GM19193 (cell line): ENCODE results near the gene BRSK2.

Source experiments
- POLR2A ChIP-seq: IDR thresholded peaks from 4 replicates; pipeline ENCODE4 v1.6.1; 2011; ENCODE audit not compliant: insufficient read depth, insufficient read length; ENCODE audit errors: extremely low read depth

The BRSK2 gene

GRCh38 chr11:1384199-1384970 lies 5.3 kb upstream of the BRSK2 start:
- TF ChIP-seq POLR2A: no peak

DNA sequence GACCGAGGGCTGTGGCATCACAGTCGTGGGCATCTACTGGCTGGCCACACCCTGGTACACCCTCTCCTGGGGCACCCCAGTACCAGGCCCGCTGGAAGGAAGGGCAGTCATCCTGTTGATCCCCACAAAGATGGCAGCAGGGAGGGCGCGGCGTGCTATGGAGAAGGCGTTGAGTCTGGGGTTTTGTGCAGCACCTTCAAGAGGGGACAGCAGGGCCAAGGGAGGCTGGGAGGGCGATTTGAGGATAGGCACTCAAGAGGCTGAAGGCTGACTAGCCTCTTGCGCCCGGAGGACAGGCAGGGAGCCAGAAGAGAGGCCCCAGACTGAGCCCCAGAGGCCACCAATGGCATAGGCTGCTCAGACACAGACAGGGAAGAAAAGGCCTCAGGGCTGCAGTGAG lies 2.2 kb upstream of the BRSK2 start:
- no peak for TF ChIP-seq POLR2A

DNA sequence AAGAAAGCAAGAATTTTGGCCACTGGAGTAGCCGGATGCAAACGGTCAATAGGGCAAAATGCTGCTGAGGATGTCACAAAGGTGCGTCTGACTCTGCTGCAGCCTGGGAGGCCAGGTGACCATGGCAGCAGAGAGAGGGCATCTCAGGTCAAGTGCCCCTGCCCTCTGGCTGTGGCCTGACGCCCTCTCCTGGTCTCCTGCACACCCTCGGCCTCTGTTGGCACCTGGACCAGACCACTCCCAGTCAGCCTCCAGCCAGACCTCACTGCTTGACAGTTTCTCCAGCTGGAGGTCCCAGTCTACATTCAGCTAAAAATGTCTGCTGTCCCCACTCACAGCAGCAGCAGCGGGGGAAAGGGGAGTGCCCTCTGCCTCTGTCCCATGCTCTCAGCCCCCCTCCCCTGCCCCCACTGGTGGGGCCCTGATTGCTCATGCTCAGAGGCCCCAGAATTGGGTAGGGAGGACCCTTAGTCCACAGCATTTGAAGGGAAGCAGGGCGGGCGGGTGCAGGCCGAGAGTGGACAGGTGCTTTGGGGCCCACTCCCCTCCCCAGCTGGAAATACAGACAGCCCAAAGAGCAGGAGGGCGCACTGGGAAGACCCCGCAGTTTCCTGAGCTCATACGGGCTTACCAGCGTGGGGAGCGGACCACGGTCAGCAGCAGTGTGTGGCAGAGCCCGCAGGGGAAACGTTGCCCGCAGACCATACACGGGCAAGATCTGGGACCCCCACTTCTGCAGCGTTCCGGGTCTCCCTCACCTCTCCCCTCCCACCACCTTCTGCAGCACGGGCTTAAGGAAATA lies 1.6 kb upstream of the BRSK2 start:
- TF ChIP-seq POLR2A: no peak

GRCh38 chr11:1388763-1389102 lies 1.0 kb upstream of the BRSK2 start:
- no peak for TF ChIP-seq POLR2A

GRCh38 chr11:1389103-1389931 lies 417 bp upstream of the BRSK2 start:
- no peak for TF ChIP-seq POLR2A

GRCh38 chr11:1390569-1391164 lies 933 bp downstream of the BRSK2 start:
- TF ChIP-seq POLR2A: no peak

- no peak for TF ChIP-seq POLR2A
Observed at GRCh38 chr11:1391165-1392075, 1.7 kb downstream of the BRSK2 start.

DNA sequence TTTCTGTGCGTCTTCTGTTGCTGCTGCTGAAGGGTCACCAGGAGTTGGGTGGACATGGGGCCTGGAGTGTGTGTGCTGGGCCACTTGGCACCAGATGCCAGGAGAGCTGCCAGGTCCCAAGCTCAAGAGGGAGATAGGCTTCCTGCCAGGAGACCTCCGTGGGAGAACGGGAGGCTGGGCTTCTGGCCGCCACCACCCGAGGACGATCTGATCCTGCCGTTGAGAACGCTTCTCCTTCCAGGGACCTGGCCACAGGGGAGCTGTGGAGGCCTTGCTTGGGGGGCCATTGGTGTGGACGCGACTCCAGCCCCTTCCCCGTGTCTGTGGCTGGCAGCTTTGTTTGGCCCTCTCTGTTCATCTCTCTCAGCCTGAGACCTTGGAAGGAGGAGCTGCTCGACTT lies 2.4 kb downstream of the BRSK2 start:
- no peak for TF ChIP-seq POLR2A

DNA sequence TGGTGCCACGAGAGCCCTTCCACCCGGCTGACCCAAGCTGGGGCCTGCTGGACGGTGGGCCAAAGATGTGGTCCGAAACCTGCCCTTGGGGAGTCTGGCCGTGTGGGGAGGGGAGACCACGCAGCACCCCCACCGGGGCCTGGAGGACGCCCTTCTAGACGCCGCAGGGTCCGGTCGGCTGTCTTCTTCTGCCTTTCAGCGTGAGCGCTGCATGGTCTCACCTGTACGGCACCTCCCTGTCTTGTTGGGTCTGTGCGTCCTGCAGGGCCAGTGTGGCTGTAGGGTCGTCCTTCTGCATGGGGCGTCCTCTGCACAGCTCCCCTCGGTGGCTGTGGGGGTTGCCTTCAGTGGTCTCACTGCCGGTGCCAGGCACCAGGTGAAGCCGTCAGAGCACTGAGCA lies 2.8 kb downstream of the BRSK2 start:
- no peak for TF ChIP-seq POLR2A

- no peak for TF ChIP-seq POLR2A
Observed at GRCh38 chr11:1393038-1393710, 3.4 kb downstream of the BRSK2 start.

DNA sequence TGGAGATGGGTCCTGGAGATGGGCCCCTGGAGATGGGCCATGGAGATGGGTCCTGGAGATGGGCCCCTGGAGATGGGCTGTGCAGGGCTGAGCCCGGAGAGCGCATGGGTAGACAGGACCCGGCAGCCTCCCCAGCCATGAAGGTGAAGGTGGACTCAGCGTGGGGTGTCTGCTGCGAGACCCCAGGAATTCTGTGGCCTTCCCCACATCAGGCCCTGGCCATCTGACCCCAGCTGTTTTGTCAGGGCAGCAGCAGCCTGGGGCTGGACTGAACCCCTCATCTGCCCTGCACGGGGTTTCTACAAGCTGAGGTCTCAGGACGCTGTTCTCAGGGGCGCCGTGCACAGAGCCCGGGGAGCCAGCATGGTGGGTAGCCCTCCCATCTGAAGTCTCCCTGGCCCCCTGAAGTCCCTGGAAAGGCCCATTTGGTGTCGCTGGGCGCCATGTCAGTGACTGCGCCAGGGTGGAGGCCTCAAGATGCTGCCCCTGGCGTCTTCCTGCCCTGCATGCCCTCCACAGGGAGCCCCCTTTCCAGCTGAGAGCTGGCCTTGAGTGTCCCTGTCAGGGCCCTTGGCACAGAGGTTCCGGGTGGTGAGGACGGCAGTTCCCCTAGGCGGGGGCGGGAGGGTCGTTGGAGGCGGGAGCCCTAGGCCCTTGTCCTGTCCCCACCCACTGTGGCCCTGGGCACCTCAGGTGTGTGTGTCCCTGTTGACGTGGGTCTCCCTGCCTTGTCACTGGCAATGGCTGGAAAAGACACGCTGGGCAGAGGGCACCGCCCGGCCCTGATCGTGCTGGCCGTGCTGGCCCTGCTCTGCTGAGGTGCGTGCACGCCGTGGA lies 5.4 kb downstream of the BRSK2 start:
- TF ChIP-seq POLR2A: no peak

- TF ChIP-seq POLR2A: no peak
Observed at GRCh38 chr11:1395773-1396374, 6.1 kb downstream of the BRSK2 start.
